ENCODE data around the gene CPSF7. TPM values are rescaled to one million over a fixed set of nuclear protein-coding genes. Genes with fewer than 3 reads are reported as not detected.
A peak's percentile ranks its signal among the peaks of the same experiment; 100 is the strongest.

Gene CPSF7
- total and polyA plus RNA-seq, 2 donors (not counting 1 experiment from before 2014, with no cell fraction given) = 74.7 to 167 TPM

DNA sequence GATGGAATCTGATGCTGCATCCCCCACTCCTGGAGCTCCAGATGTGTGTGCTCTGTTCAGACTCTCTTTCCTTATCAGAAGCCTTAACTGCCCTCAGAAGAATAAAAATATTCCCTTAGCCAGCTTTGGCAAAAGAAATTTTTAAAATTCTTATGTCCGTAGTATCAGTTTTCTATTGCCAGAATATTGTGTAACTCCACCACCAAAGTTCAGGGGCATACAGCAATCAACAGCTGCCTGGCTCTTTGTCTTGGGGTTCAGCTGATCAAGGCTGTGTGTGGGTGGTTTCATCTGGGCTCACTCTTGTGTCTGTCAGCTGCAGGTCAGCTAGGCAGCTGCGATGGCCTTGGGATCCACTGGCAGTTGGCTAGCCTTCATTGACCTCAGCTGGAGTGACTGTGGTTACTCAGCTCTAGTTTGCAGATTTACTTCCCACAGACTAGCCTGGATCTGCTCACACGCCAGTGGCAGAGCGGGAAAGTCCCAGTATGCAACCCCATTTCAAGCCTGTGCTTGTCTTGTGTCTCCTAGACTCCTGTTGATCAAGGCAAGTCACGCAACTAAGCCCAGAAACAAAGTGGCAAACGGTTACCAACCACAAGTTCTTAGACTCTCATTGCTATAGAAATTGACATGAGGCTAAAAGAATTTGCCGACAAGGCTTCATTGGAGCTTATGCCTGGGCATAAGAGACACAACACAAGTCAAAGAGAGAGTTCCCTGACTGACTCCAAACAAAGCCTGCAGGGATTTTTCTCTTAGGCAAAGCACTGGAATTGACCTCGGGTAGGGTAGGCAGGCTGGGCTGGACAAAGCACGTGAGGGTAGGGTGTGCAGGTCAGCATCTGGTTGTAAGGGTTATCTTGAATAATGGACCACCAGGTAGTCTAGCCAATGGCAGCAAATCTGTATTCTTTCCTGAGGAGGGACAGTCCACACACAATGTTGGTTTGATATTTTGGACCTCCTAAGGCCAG lies 60.1 kb downstream of the CPSF7 start:
- intact Hi-C loops (cut with micrococcal nuclease) = no loop called here
- CTCF ChIA-PET = interaction anchor here (0.7 to 20.9 kb wide), 4 partner anchors 13 to 66 kb away, joined by 3 to 436 read pairs (median 36); partner anchors contain the start of genes DDB1 and TKFC

More for the DNA sequence above, 60.1 kb downstream of the CPSF7 start:
- Mint-ChIP-seq H3K4me3 (no peak overlapping the region), H3K4me1 (no peaks in the 10 kb centered on the region), H3K27me3 (no peaks in the 10 kb centered on the region), H3K9me3 (ENCODE audit: insufficient read depth) (no peaks in the 10 kb centered on the region), H3K27ac (peak overlapping the region; percentile 32)
- Histone ChIP-seq H3K9ac (ENCODE audit: low read length) (no peak overlapping the region), H4K20me1 (ENCODE audit: control insufficient read depth, insufficient read depth, low read length, poor library complexity, severe bottlenecking) (no peaks in the 10 kb centered on the region), H3K27ac (ENCODE audit: low read length in 2 of 2) (no peak overlapping the region), H3K79me2 (ENCODE audit: control insufficient read depth, insufficient read depth, low read length) (peaks cover under 1% of the 10 kb centered on the region), H3K36me3 (replicated peaks in 1 of 2; ENCODE audit: control extremely low read depth in 1 of 2, control insufficient read depth in 1 of 2, extremely low read depth in 1 of 2, insufficient read depth in 2 of 2, low read length in 1 of 2) (peaks cover 0 to 53% of the 10 kb centered on the region in 2 experiments), H3K4me3 (ENCODE audit: control extremely low read depth in 1 of 5, extremely low read depth in 1 of 5, insufficient read depth in 1 of 5, low read depth in 2 of 5, low read length in 4 of 5) (no peak overlapping the region), H3K4me2 (replicated peaks; ENCODE audit: low read depth, low read length, poor library complexity, severe bottlenecking) (no peak overlapping the region), H3K4me1 (ENCODE audit: control insufficient read depth in 2 of 2, insufficient read depth in 2 of 2, low read length in 2 of 2) (no peaks in the 10 kb centered on the region), H3K27me3 (replicated peaks in 1 of 4; ENCODE audit: control extremely low read depth in 1 of 4, control insufficient read depth in 3 of 4, insufficient read depth in 4 of 4, low read length in 3 of 4) (no peaks in the 10 kb centered on the region), H3K9me3 (ENCODE audit: control extremely low read depth in 1 of 3, control insufficient read depth in 2 of 3, insufficient read depth in 1 of 3, low read length in 2 of 3) (peaks cover 0 to 1% (median 0%) of the 10 kb centered on the region in 3 donors), H2AFZ (ENCODE audit: insufficient read depth, low read depth, low read length, poor library complexity, severe bottlenecking) (no peak overlapping the region)
- WGBS (ENCODE audit: insufficient coverage) = 86% methylated on average over 8 of the region's 9 CpGs
- POLR2A ChIA-PET = interaction anchor here (0.5 to 1.4 kb wide), 2 partner anchors 14 to 743 kb away, joined by 3 to 8 read pairs; no protein-coding TSS in a partner anchor
- DNase-seq (no peak), ATAC-seq (ENCODE audit: low read depth) (no peak)
- TF ChIP-seq CTCF (IDR thresholded peaks at IDR 0.05) (no peak), EZH2 (IDR thresholded peaks at IDR 0.05; ENCODE audit: borderline replicate concordance, insufficient read depth, low read depth, low read length, poor library complexity, severe bottlenecking) (no peak)
